GM19099 (cell line): ENCODE measurements around the gene NLRC5.

Experiments
- POLR2A ChIP-seq: IDR thresholded peaks from 3 replicates; pipeline ENCODE4 v1.6.1; 2011; ENCODE audit warnings: low read depth; ENCODE audit not compliant: insufficient read length; ENCODE audit errors: extremely low read depth

NLRC5 gene

GRCh38 chr16:57098188-57098841, 109.0 kb downstream of the NLRC5 start:
- no peak for TF ChIP-seq POLR2A

GRCh38 chr16:57100445-57100844, 111.1 kb downstream of the NLRC5 start:
- TF ChIP-seq POLR2A = no peak

- no peak for TF ChIP-seq POLR2A
Observed at GRCh38 chr16:57102888-57103851, 113.8 kb downstream of the NLRC5 start.

- no peak for TF ChIP-seq POLR2A
Observed at GRCh38 chr16:57104706-57105105, 115.3 kb downstream of the NLRC5 start.

GRCh38 chr16:57105184-57105583, 115.8 kb downstream of the NLRC5 start:
- no peak for TF ChIP-seq POLR2A

GRCh38 chr16:57106767-57107166, 117.4 kb downstream of the NLRC5 start:
- no peak for TF ChIP-seq POLR2A

- TF ChIP-seq POLR2A = no peak
Observed at GRCh38 chr16:57107321-57107922, 118.1 kb downstream of the NLRC5 start.

- TF ChIP-seq POLR2A = no peak
Observed at GRCh38 chr16:57108432-57108831, 119.1 kb downstream of the NLRC5 start.

- TF ChIP-seq POLR2A = no peak
Observed at GRCh38 chr16:57110937-57111336, 121.6 kb downstream of the NLRC5 start.

GRCh38 chr16:57111420-57111819, 122.1 kb downstream of the NLRC5 start:
- no peak for TF ChIP-seq POLR2A

GRCh38 chr16:57112403-57113041, 123.2 kb downstream of the NLRC5 start:
- TF ChIP-seq POLR2A = no peak

- no peak for TF ChIP-seq POLR2A
Observed at GRCh38 chr16:57113042-57113453, 123.7 kb downstream of the NLRC5 start.

GRCh38 chr16:57113664-57114063, 124.3 kb downstream of the NLRC5 start:
- TF ChIP-seq POLR2A = no peak

- no peak for TF ChIP-seq POLR2A
Observed at GRCh38 chr16:57115168-57115513, 125.8 kb downstream of the NLRC5 start.

GRCh38 chr16:57115514-57116182, 126.3 kb downstream of the NLRC5 start:
- no peak for TF ChIP-seq POLR2A

- no peak for TF ChIP-seq POLR2A
Observed at GRCh38 chr16:57118461-57119084, 129.2 kb downstream of the NLRC5 start.
